Measurements from ENCODE around the gene KCNK13. TPM values are rescaled to one million over a fixed set of nuclear protein-coding genes. Genes with fewer than 3 reads are reported as not detected.

Gene KCNK13
- total RNA-seq, 1 donor from 2014 or later, result not detected

GRCh38 chr14:90188588-90188987 is 126.8 kb downstream of the KCNK13 start:
- Histone ChIP-seq H3K4me3 (no peak overlapping the region), H3K4me2 (no peak overlapping the region), H4K20me1 (ENCODE audit: low read depth) (no peaks in the 10 kb centered on the region), H3K27ac (no peak overlapping the region), H3F3A (ENCODE audit: low read depth) (no peaks in the 10 kb centered on the region), H3K79me2 (ENCODE audit: low read depth) (no peaks in the 10 kb centered on the region), H2AFZ (replicated peaks) (no peak overlapping the region), H3K4me1 (peaks cover 11% of the 10 kb centered on the region), H3K27me3 (no peaks in the 10 kb centered on the region), H3K36me3 (no peaks in the 10 kb centered on the region), H3K9ac (no peak overlapping the region), H3K9me3 (ENCODE audit: low read depth) (no peaks in the 10 kb centered on the region)
- no peak overlapping the region for H3K4me3 Mint-ChIP-seq
- TF ChIP-seq CTCF (IDR thresholded peaks at IDR 0.05) (no peak), EZH2 (IDR thresholded peaks at IDR 0.05) (no peak), EZH2phosphoT487 (IDR thresholded peaks at IDR 0.05) (no peak)
- H3K36me3 Mint-ChIP-seq, result no peaks in the 10 kb centered on the region
- H3K27ac Mint-ChIP-seq, result no peak overlapping the region
- H3K9me3 Mint-ChIP-seq, result no peaks in the 10 kb centered on the region
- H3K4me1 Mint-ChIP-seq, result no peaks in the 10 kb centered on the region
- no peak for DNase-seq (ENCODE audit: low spot score)
- H3K27me3 Mint-ChIP-seq (ENCODE audit: insufficient read depth, low read depth), result peaks cover 12% of the 10 kb centered on the region

- no peak overlapping the region for H3K4me3 Mint-ChIP-seq
- Histone ChIP-seq H4K20me1 (ENCODE audit: low read depth) (no peaks in the 10 kb centered on the region), H3K36me3 (no peaks in the 10 kb centered on the region), H2AFZ (replicated peaks) (no peak overlapping the region), H3K4me3 (no peak overlapping the region), H3K27ac (no peak overlapping the region), H3K79me2 (ENCODE audit: low read depth) (no peaks in the 10 kb centered on the region), H3K4me2 (no peak overlapping the region), H3K4me1 (no peaks in the 10 kb centered on the region), H3K9ac (no peak overlapping the region), H3K27me3 (no peaks in the 10 kb centered on the region), H3F3A (ENCODE audit: low read depth) (no peaks in the 10 kb centered on the region), H3K9me3 (ENCODE audit: low read depth) (no peaks in the 10 kb centered on the region)
- no peaks in the 10 kb centered on the region for H3K4me1 Mint-ChIP-seq
- H3K36me3 Mint-ChIP-seq, result no peaks in the 10 kb centered on the region
- no peak for DNase-seq (ENCODE audit: low spot score)
- H3K27me3 Mint-ChIP-seq (ENCODE audit: insufficient read depth, low read depth), result peaks cover 8% of the 10 kb centered on the region
- TF ChIP-seq CTCF (IDR thresholded peaks at IDR 0.05) (no peak), EZH2 (IDR thresholded peaks at IDR 0.05) (no peak), EZH2phosphoT487 (IDR thresholded peaks at IDR 0.05) (no peak)
- H3K27ac Mint-ChIP-seq, result no peak overlapping the region
- H3K9me3 Mint-ChIP-seq, result no peaks in the 10 kb centered on the region
These were observed 129.4 kb downstream of the KCNK13 start for GRCh38 chr14:90191154-90191553.

GRCh38 chr14:90191585-90191984 is 129.8 kb downstream of the KCNK13 start:
- H3K27ac Mint-ChIP-seq, result no peak overlapping the region
- H3K4me1 Mint-ChIP-seq, result no peaks in the 10 kb centered on the region
- no peak for DNase-seq (ENCODE audit: low spot score)
- Histone ChIP-seq H3K4me3 (no peak overlapping the region), H3K4me2 (no peak overlapping the region), H3K36me3 (no peaks in the 10 kb centered on the region), H4K20me1 (ENCODE audit: low read depth) (no peaks in the 10 kb centered on the region), H3K27ac (no peak overlapping the region), H3K9ac (no peak overlapping the region), H3F3A (ENCODE audit: low read depth) (no peaks in the 10 kb centered on the region), H2AFZ (replicated peaks) (no peak overlapping the region), H3K9me3 (ENCODE audit: low read depth) (no peaks in the 10 kb centered on the region), H3K79me2 (ENCODE audit: low read depth) (no peaks in the 10 kb centered on the region), H3K27me3 (no peaks in the 10 kb centered on the region), H3K4me1 (no peaks in the 10 kb centered on the region)
- peaks cover 8% of the 10 kb centered on the region for H3K27me3 Mint-ChIP-seq (ENCODE audit: insufficient read depth, low read depth)
- H3K9me3 Mint-ChIP-seq, result no peaks in the 10 kb centered on the region
- H3K36me3 Mint-ChIP-seq, result no peaks in the 10 kb centered on the region
- H3K4me3 Mint-ChIP-seq, result no peak overlapping the region
- no peak for TF ChIP-seq CTCF (IDR thresholded peaks at IDR 0.05)
- no peak for TF ChIP-seq EZH2 (IDR thresholded peaks at IDR 0.05)
- TF ChIP-seq EZH2phosphoT487 (IDR thresholded peaks at IDR 0.05), result no peak
